Esophagus muscularis mucosa (tissue), 4 donors: Measurements from ENCODE around the gene KCNQ1. TPM values are rescaled to one million over a fixed set of nuclear protein-coding genes. Genes with fewer than 3 reads are reported as not detected.

ENCODE experiments used
- DNase-seq: peaks from one replicate; pipeline ENCODE4 v3.0.0-alpha.2; 2017; ENCODE audit errors: extremely low spot score
- H3K27ac ChIP-seq, 4 donors: fragments of 200-600 bp; sonication (generic); replicated peaks in 1 of 4; 1 replicate in 3 of 4; 2 replicates in 1 of 4; pipeline ENCODE4 v1.5.1; 2016 to 2019; ENCODE audit warnings: mild to moderate bottlenecking in 1 of 4
- H3K27me3 ChIP-seq, 4 donors: fragments of 200-600 bp; sonication (generic); one replicate each; pipeline versions ENCODE4 v1.5.1 to v1.6.0; 2016 to 2019
- H3K36me3 ChIP-seq, 4 donors: fragments of 200-600 bp; sonication (generic); one replicate each; pipeline ENCODE4 v1.5.1; 2016 to 2019
- H3K4me1 ChIP-seq, 4 donors: fragments of 200-600 bp; sonication (generic); one replicate each; pipeline ENCODE4 v1.5.1; 2016 to 2019
- H3K4me3 ChIP-seq, 4 donors: fragments of 200-600 bp; sonication (generic); 1 replicate in 2 of 4; 2 replicates in 2 of 4; pipeline ENCODE4 v1.5.1; 2016 to 2019; ENCODE audit warnings: mild to moderate bottlenecking in 4 of 4, moderate library complexity in 1 of 4
- H3K9me3 ChIP-seq, 4 donors: fragments of 200-600 bp; sonication (generic); 1 replicate in 3 of 4; 2 replicates in 1 of 4; pipeline ENCODE4 v1.5.1; 2016 to 2019
- CTCF ChIP-seq, 3 experiments: fragments of 200-600 bp in 2 of 3; fragments of 450-650 bp in 1 of 3; sonication (generic) in 2 of 3; IDR thresholded peaks; one replicate each; pipeline ENCODE4 v1.5.1; 2017 to 2019; ENCODE audit warnings: antibody characterized with exemption in 3 of 3, mild to moderate bottlenecking in 2 of 3, moderate library complexity in 1 of 3
- EP300 ChIP-seq: sonication (generic); formaldehyde crosslinking; IDR thresholded peaks from one replicate; pipeline ENCODE4 v1.6.1; 2017; ENCODE audit warnings: antibody characterized with exemption
- POLR2A ChIP-seq: fragments of 450-650 bp; IDR thresholded peaks from one replicate; pipeline ENCODE4 v1.6.1; 2017; ENCODE audit warnings: antibody characterized with exemption, moderate library complexity, mild to moderate bottlenecking, low read depth
- POLR2AphosphoS5 ChIP-seq, 2 donors: sonication (generic); formaldehyde crosslinking; IDR thresholded peaks; one replicate each; pipeline ENCODE4 v1.6.1; 2017; ENCODE audit warnings: antibody characterized with exemption in 2 of 2
- WGBS: methylation state at CpG from one replicate; pipeline ENCODE4 v1.1.5; 2018; 5-methylcytosine and 5-hydroxymethylcytosine counted together
- intact Hi-C: fragments of 100-400 bp; cut with DNase I; formaldehyde crosslinking; loops from one replicate; pipeline ENCODE4 v1.15.1; 2023
- total RNA-seq, 4 donors: library from RNA; depleted of rRNA; stranded (reverse); fragments of >200 nt; gene quantifications; one replicate each; pipeline versions ENCODE4 v1.1.0 to v1.2.1, GENCODE V29; 2016

KCNQ1 gene
- total RNA-seq, 4 donors from 2014 or later = 2.1 to 5.9 (median 4.3) TPM

GRCh38 chr11:2687782-2688191 lies 243.0 kb downstream of the KCNQ1 start:
- no peak overlapping the region for H3K27ac ChIP-seq
- DNase-seq = no peak
- no peaks in the 10 kb centered on the region for H3K27me3 ChIP-seq
- no peaks in the 10 kb centered on the region for H3K36me3 ChIP-seq
- 62% methylated on average over 5 of the region's 7 CpGs for WGBS
- TF ChIP-seq EP300 (no peak), CTCF (IDR thresholded peaks at IDR 0.05) (no peak), POLR2AphosphoS5 (IDR thresholded peaks at IDR 0.05) (no peak), POLR2A (no peak)
- H3K9me3 ChIP-seq = no peaks in the 10 kb centered on the region
- intact Hi-C loops = no loop called here
- H3K4me3 ChIP-seq = no peak overlapping the region
- peaks cover 29 to 76% (median 65%) of the 10 kb centered on the region in 4 donors for H3K4me1 ChIP-seq

DNA sequence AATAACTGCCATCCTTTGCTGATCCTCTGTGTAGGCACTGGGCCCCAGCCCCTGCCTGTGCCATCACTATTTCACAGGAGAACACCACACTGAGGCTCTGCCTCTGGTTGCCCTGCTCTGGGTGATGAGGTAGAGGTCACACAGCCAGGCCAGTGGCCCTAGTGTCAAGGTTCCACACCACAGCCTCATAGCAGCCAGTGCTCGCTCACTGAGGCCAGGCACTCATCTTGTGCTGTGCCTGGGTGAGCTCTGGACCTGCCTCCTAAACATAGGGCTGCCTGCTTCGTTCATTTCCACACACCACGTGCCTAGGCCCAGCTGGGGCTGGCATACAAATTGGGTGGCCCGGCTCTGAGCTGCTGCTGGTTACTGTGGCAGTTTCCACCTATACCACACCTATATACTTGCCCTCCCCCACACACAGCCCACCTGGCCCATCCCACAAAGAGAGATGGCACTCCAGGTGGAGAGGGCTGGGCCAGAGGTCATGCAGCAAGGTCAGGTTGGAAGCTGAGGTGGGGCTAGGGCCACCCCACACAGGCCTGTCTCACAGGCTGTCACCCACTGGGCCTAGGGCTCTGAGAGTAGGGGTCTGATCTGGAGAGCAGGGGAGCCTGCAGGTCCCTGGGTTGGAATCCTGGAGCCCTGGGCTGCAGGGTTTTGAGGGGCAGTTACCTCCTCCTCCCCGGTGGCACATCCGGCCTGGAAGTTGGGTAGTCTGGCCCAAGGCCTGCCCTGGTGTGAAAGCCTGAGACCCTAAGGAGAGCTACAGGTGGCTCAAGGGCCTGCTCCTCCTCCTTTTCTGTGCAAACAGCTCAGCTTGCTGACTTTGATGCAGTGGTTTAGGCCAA lies 243.8 kb downstream of the KCNQ1 start:
- WGBS = 100% methylated on average over 2 of the region's 6 CpGs
- TF ChIP-seq EP300 (no peak), POLR2AphosphoS5 (IDR thresholded peaks at IDR 0.05) (no peak), POLR2A (no peak)
- intact Hi-C loops = no loop called here
- Histone ChIP-seq H3K9me3 (no peaks in the 10 kb centered on the region), H3K27me3 (no peaks in the 10 kb centered on the region), H3K27ac (no peak overlapping the region), H3K36me3 (no peaks in the 10 kb centered on the region), H3K4me1 (peaks cover 37 to 84% (median 73%) of the 10 kb centered on the region in 4 donors), H3K4me3 (no peak overlapping the region)
- DNase-seq = no peak

GRCh38 chr11:2689651-2690575 lies 245.1 kb downstream of the KCNQ1 start:
- no peak for DNase-seq
- intact Hi-C loops = no loop called here
- 79% methylated on average over 7 of the region's 8 CpGs for WGBS
- TF ChIP-seq EP300 (no peak), POLR2A (no peak), POLR2AphosphoS5 (IDR thresholded peaks at IDR 0.05) (no peak), CTCF (IDR thresholded peaks at IDR 0.05) (no peak)
- Histone ChIP-seq H3K9me3 (no peaks in the 10 kb centered on the region), H3K27ac (no peak overlapping the region), H3K36me3 (no peaks in the 10 kb centered on the region), H3K27me3 (no peaks in the 10 kb centered on the region), H3K4me1 (peaks cover 43 to 84% (median 81%) of the 10 kb centered on the region in 4 donors), H3K4me3 (no peak overlapping the region)

DNA sequence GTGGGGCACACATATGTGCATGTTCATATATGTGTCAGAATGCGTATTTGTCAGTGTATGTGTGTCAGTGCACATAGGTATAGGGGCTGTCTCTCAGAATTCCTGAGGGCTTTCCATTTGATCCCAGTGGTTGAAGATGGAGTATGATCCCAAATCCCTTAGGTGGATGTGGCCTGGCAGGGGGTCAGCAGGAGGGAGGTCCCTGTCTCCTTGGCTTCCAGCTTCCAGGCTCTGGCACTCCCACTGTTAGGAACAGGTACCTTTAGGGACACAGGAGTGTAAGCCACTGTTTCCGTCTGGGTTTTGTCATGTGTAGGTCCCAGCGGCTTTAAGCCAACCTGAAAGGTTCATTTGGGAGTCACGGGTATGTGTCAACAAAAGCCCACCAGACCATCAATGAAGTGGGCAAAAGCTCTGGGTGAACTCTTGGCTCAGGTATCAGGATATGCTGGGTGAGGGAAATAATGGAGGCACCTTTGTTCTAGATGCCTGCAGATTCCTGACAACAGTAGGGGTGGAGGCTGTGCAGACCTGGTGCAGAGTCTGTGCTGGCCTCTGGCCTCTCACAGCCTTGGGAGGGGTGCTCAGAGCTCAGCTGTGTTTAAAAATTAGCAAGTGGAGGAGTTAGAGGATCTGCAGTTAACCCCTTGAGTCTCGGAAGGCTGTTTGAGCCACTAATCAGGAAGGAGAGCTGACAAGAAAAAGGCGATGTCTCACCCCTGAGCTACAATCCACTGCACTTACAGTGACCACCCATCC lies 246.0 kb downstream of the KCNQ1 start:
- TF ChIP-seq EP300 (no peak), POLR2AphosphoS5 (IDR thresholded peaks at IDR 0.05) (no peak), CTCF (IDR thresholded peaks at IDR 0.05) (no peak), POLR2A (no peak)
- 87% methylated on average over 6 of the region's 6 CpGs for WGBS
- H3K9me3 ChIP-seq = no peaks in the 10 kb centered on the region
- no peak overlapping the region for H3K4me3 ChIP-seq
- intact Hi-C loops = no loop called here
- no peaks in the 10 kb centered on the region for H3K27me3 ChIP-seq
- H3K4me1 ChIP-seq = peaks cover 43 to 87% (median 85%) of the 10 kb centered on the region in 4 donors
- no peak for DNase-seq
- H3K36me3 ChIP-seq = no peaks in the 10 kb centered on the region
- H3K27ac ChIP-seq = no peak overlapping the region
